ENCODE data around the gene C11orf54. TPM values are rescaled to one million over a fixed set of nuclear protein-coding genes. Genes with fewer than 3 reads are reported as not detected.

Gene C11orf54
- total and polyA plus RNA-seq, 2 donors (not counting 3 experiments of a cell fraction or from before 2014, with no cell fraction given), result 4.2 to 18.7 TPM

- H2AFZ ChIP-seq (ENCODE audit: low read depth, low read length), result no peak overlapping the region
- H3K4me2 ChIP-seq (ENCODE audit: insufficient read depth, low read length), result no peak overlapping the region
- peaks cover 29 to 82% of the 10 kb centered on the region in 2 experiments for H3K36me3 ChIP-seq (ENCODE audit: control insufficient read depth in 2 of 2, extremely low read depth in 1 of 2, insufficient read depth in 2 of 2, low read length in 2 of 2)
- peaks cover 27% of the 10 kb centered on the region for H3K4me1 ChIP-seq (ENCODE audit: control insufficient read depth, extremely low read depth, insufficient read depth, low read length)
- no peaks in the 10 kb centered on the region for H3K9me1 ChIP-seq (replicated peaks; ENCODE audit: control insufficient read depth, extremely low read depth, insufficient read depth, low read length)
- H3K27me3 ChIP-seq (ENCODE audit: control insufficient read depth in 2 of 2, insufficient read depth in 2 of 2, low read length in 2 of 2), result no peaks in the 10 kb centered on the region
- no TSS peak for BruUV-seq (replicated peaks)
- CTCF ChIA-PET, result no interaction called here
- POLR2A ChIA-PET, result interaction anchor here (1.7 kb wide), 1 partner anchor 8 kb away, joined by 6 read pairs; no protein-coding TSS in a partner anchor
- DNase-seq (ENCODE audit: low read depth, low spot score) (no peak), FAIRE-seq (no peak)
- no peaks in the 10 kb centered on the region for H3K9me3 ChIP-seq (replicated peaks; ENCODE audit: control insufficient read depth, insufficient read depth, low read length)
- no peak overlapping the region for H3K4me3 ChIP-seq (replicated peaks in 1 of 3; ENCODE audit: insufficient read depth in 1 of 3, low read depth in 1 of 3, low read length in 3 of 3)
- TF ChIP-seq POLR2A (IDR thresholded peaks at IDR 0.05; ENCODE audit: low read depth, low read length), result peak; percentile 14
- TF ChIP-seq, protein P1, sequence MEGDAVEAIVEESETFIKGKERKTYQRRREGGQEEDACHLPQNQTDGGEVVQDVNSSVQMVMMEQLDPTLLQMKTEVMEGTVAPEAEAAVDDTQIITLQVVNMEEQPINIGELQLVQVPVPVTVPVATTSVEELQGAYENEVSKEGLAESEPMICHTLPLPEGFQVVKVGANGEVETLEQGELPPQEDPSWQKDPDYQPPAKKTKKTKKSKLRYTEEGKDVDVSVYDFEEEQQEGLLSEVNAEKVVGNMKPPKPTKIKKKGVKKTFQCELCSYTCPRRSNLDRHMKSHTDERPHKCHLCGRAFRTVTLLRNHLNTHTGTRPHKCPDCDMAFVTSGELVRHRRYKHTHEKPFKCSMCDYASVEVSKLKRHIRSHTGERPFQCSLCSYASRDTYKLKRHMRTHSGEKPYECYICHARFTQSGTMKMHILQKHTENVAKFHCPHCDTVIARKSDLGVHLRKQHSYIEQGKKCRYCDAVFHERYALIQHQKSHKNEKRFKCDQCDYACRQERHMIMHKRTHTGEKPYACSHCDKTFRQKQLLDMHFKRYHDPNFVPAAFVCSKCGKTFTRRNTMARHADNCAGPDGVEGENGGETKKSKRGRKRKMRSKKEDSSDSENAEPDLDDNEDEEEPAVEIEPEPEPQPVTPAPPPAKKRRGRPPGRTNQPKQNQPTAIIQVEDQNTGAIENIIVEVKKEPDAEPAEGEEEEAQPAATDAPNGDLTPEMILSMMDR (IDR thresholded peaks at IDR 0.05; ENCODE audit: extremely low read depth in 1 of 2, insufficient read depth in 1 of 2, low read depth in 1 of 2, low read length in 2 of 2), result no peak
- peaks cover 13% of the 10 kb centered on the region for H4K20me1 ChIP-seq (replicated peaks; ENCODE audit: control insufficient read depth, extremely low read depth, insufficient read depth, low read length)
- peaks cover 49% of the 10 kb centered on the region for H3K79me2 ChIP-seq (ENCODE audit: control insufficient read depth, insufficient read depth, low read length)
- H3K27ac ChIP-seq (ENCODE audit: insufficient read depth, low read depth, low read length), result no peak overlapping the region
- dilution Hi-C loops (cut with MboI; ENCODE audit: extremely low pct_ligation_motif_present, low sequenced_read_pairs) (no loop called here), intact Hi-C loops (cut with micrococcal nuclease) (no loop called here)
- H3K9ac ChIP-seq (replicated peaks; ENCODE audit: extremely low read depth, insufficient read depth, low read length), result no peak overlapping the region
These were observed 9.1 kb upstream of the C11orf54 start for GRCh38 chr11:93732237-93732892.

DNA sequence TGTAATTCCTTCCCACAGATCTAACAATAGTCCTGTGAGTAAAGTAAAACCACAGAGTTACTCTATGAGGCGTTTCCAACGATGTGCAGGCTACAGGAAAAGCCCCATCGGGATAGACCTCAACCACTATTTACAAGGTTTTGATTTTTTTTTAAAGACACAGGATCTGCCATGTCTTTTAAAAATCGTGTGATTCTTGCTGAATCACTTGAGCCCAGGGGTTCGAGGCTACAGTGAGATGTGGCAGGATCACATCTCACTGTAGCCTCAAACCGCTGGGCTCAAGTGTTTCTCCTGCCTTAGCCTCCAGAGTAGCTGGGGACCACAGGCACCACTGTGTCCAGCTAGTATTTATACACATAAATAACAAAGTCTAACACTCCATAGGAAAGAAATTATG, 8.0 kb upstream of the C11orf54 start:
- Histone ChIP-seq H2AFZ (ENCODE audit: low read depth, low read length) (no peak overlapping the region), H3K9ac (replicated peaks; ENCODE audit: extremely low read depth, insufficient read depth, low read length) (no peak overlapping the region), H3K4me1 (ENCODE audit: control insufficient read depth, extremely low read depth, insufficient read depth, low read length) (peaks cover 37% of the 10 kb centered on the region), H3K36me3 (ENCODE audit: control insufficient read depth in 2 of 2, extremely low read depth in 1 of 2, insufficient read depth in 2 of 2, low read length in 2 of 2) (peaks cover 27 to 80% of the 10 kb centered on the region in 2 experiments), H3K4me3 (replicated peaks in 1 of 3; ENCODE audit: insufficient read depth in 1 of 3, low read depth in 1 of 3, low read length in 3 of 3) (no peak overlapping the region), H3K27ac (ENCODE audit: insufficient read depth, low read depth, low read length) (no peak overlapping the region), H3K79me2 (ENCODE audit: control insufficient read depth, insufficient read depth, low read length) (peaks cover 60% of the 10 kb centered on the region), H4K20me1 (replicated peaks; ENCODE audit: control insufficient read depth, extremely low read depth, insufficient read depth, low read length) (peaks cover 16% of the 10 kb centered on the region), H3K9me1 (replicated peaks; ENCODE audit: control insufficient read depth, extremely low read depth, insufficient read depth, low read length) (no peaks in the 10 kb centered on the region), H3K27me3 (ENCODE audit: control insufficient read depth in 2 of 2, insufficient read depth in 2 of 2, low read length in 2 of 2) (no peaks in the 10 kb centered on the region), H3K9me3 (replicated peaks; ENCODE audit: control insufficient read depth, insufficient read depth, low read length) (no peaks in the 10 kb centered on the region), H3K4me2 (ENCODE audit: insufficient read depth, low read length) (peak overlapping the region; percentile 44)
- no TSS peak for BruUV-seq (replicated peaks)
- ChIA-PET CTCF (no interaction called here), POLR2A (no interaction called here)
- dilution Hi-C loops (cut with MboI; ENCODE audit: extremely low pct_ligation_motif_present, low sequenced_read_pairs) (no loop called here), intact Hi-C loops (cut with micrococcal nuclease) (no loop called here)
- no peak for TF ChIP-seq MYC (IDR thresholded peaks at IDR 0.05; ENCODE audit: low read depth, low read length)
- peak; percentile 33 for TF ChIP-seq POLR2AphosphoS5 (IDR thresholded peaks at IDR 0.05; ENCODE audit: insufficient read depth, low read depth, low read length)
- DNase-seq (ENCODE audit: low read depth, low spot score), result no peak
- FAIRE-seq, result no peak
